Measurements from ENCODE around the gene CYRIA.

CYRIA gene

DNA sequence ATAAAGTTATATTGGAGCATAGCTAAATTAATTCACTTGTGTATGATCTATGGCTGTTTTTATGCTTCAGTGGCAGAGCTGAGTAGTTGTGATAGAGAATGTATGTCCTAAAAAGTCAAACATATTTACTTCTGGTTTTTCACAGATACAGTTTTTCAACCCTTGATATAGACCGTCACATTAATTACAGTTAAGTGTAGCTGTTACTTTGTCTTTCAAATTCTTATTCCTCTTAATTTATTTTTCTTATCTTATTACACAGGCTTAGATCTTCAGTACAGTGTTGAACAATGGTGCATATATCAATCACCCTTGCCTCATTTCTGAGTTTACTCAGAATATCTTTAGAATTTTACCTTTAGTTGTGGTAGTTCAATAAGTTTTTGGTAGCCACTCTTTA lies 12.2 kb upstream of the CYRIA start:
- in situ Hi-C loops (cut with HindIII; ENCODE audit: low sequenced_read_pairs), result no loop called here
- DNase-seq (ENCODE audit: low read depth, low spot score), result no peak
- no peak overlapping the region for H3K4me3 ChIP-seq (ENCODE audit: low read depth, low read length)
- TF ChIP-seq, protein P1, sequence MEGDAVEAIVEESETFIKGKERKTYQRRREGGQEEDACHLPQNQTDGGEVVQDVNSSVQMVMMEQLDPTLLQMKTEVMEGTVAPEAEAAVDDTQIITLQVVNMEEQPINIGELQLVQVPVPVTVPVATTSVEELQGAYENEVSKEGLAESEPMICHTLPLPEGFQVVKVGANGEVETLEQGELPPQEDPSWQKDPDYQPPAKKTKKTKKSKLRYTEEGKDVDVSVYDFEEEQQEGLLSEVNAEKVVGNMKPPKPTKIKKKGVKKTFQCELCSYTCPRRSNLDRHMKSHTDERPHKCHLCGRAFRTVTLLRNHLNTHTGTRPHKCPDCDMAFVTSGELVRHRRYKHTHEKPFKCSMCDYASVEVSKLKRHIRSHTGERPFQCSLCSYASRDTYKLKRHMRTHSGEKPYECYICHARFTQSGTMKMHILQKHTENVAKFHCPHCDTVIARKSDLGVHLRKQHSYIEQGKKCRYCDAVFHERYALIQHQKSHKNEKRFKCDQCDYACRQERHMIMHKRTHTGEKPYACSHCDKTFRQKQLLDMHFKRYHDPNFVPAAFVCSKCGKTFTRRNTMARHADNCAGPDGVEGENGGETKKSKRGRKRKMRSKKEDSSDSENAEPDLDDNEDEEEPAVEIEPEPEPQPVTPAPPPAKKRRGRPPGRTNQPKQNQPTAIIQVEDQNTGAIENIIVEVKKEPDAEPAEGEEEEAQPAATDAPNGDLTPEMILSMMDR (IDR thresholded peaks at IDR 0.05; ENCODE audit: low read depth, low read length), result no peak

DNA sequence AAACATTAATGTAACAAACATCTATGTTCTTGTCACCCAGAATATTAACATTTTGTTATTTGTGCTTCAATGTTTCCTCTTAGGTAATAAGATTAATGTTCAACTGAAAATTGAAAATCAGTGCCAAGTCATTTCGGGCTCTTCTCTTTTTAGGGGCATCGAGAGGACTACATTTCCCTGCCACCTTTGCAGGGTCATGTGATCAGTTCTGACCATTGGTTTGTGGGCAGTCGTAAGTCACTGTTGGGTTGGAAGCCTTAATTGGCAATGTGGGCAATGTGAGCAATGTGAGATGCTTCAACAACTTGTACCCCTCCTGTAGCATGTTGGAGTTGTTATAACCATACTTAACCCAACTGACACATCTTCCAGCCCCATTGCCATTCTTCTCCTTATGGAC lies 10.1 kb upstream of the CYRIA start:
- H3K4me3 ChIP-seq (ENCODE audit: low read depth, low read length), result no peak overlapping the region

DNA sequence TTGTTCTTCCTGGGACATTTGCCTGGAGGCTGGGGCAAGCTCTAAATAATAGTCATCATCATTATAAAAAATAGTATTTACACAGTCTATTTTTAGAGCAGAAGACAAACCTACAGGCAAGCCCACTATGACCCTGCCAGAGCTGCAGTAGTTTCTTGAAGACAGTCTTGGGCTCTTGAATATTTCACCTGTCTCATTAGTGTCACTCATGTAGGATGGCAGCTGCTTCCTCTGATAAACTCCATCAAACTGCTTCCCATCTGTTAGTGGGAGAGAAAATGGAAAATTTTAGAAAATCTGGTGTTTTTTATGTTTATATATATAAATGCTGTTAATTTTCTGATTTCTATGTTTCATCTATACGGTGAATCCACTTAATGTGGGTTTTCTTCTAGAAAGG lies 8.5 kb upstream of the CYRIA start:
- no peak overlapping the region for H3K4me3 ChIP-seq (ENCODE audit: low read depth, low read length)
- in situ Hi-C loops (cut with HindIII; ENCODE audit: low sequenced_read_pairs), result no loop called here
- no peak for DNase-seq (ENCODE audit: low read depth, low spot score)
- TF ChIP-seq, protein P1 (IDR thresholded peaks at IDR 0.05; ENCODE audit: low read depth, low read length), result no peak

More for the DNA sequence above, 10.1 kb upstream of the CYRIA start:
- in situ Hi-C loops (cut with HindIII; ENCODE audit: low sequenced_read_pairs), result no loop called here
- TF ChIP-seq, protein P1 (IDR thresholded peaks at IDR 0.05; ENCODE audit: low read depth, low read length), result no peak
- DNase-seq (ENCODE audit: low read depth, low spot score), result no peak

DNA sequence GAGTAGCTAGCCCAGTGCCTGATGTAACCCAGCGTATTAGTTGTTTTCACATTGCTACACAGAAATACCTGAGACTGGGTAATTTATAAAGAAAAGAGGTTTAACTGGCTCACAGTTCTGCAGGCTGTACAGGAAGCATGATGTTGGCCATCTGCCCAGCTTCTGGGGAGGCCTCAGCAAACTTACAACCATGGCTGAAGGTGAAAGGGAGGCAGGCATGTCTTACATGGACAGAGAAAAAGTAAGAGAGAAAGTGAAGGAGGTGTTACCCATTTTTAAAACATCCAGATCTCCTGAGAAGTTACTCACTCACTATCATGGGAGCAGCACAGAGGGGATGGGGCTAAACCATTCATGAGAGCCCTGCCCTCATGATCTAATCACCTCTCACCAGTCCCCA lies 6.1 kb upstream of the CYRIA start:
- in situ Hi-C loops (cut with HindIII; ENCODE audit: low sequenced_read_pairs), result no loop called here

DNA sequence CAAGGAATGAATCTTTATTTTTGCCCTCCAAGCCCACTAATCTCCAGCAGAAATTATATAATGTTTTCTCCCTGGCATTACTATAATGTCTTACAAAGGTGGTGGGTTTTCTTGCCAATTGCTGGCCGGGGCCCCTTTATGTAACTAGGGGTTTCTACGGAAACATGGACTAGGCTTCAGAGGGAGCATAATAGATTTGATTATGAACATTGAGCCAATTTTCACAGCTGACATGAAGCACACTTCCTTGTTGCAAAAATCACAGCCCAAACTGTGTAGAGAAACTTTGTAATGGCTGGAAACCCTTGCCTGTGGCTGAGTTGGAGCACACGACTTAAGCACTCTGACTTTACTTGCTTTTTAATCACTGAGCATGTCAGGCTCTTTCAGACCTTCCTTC lies 3.8 kb upstream of the CYRIA start:
- TF ChIP-seq, protein P1 (IDR thresholded peaks at IDR 0.05; ENCODE audit: low read depth, low read length), result no peak
- H3K4me3 ChIP-seq (ENCODE audit: low read depth, low read length), result no peak overlapping the region

More for the DNA sequence above, 6.1 kb upstream of the CYRIA start:
- TF ChIP-seq, protein P1 (IDR thresholded peaks at IDR 0.05; ENCODE audit: low read depth, low read length), result no peak
- DNase-seq (ENCODE audit: low read depth, low spot score), result peak; percentile 49
- no peak overlapping the region for H3K4me3 ChIP-seq (ENCODE audit: low read depth, low read length)

DNA sequence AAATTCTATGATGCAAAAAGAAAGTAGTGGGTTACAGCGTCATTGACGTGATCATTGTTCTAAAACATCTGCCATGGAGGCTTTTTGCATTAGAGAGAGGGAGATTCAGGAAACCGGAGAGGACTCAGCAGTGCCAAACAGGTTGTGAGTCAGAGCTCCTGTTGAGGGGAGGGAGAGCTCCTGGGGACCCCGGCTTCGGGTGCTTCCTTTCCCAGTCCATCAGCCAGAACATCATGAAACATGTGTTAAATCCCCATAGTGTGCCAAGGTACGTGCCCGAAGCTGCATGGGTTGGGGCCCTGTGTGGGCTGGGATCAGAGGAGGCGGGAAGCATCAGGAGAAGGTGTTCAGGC lies 791 bp upstream of the CYRIA start:
- in situ Hi-C loops (cut with HindIII; ENCODE audit: low sequenced_read_pairs), result no loop called here
- TF ChIP-seq, protein P1 (IDR thresholded peaks at IDR 0.05; ENCODE audit: low read depth, low read length), result no peak
- no peak overlapping the region for H3K4me3 ChIP-seq (ENCODE audit: low read depth, low read length)
- peak; percentile 92 for DNase-seq (ENCODE audit: low read depth, low spot score)

More for the DNA sequence above, 3.8 kb upstream of the CYRIA start:
- no peak for DNase-seq (ENCODE audit: low read depth, low spot score)
- in situ Hi-C loops (cut with HindIII; ENCODE audit: low sequenced_read_pairs), result no loop called here
